ENCODE results near the gene MRPL43. TPM values are rescaled to one million over a fixed set of nuclear protein-coding genes. Genes with fewer than 3 reads are reported as not detected.
A peak's percentile ranks its signal among the peaks of the same experiment; 100 is the strongest.
"Not testable (repeated sequence)": the region's sequence is repeated elsewhere in the genome, so short reads cannot be mapped to it uniquely, and the experiment has no call there.

Gene MRPL43
- total RNA-seq, 1 experiment from 2014 or later: 136 TPM

- Histone ChIP-seq H3K27ac (ENCODE audit: low read depth, low read length) (no peak overlapping the region), H3K9me2 (ENCODE audit: insufficient read depth) (no peaks in the 10 kb centered on the region), H3K27me3 (ENCODE audit: insufficient read depth, low read length) (no peaks in the 10 kb centered on the region), H3K4me1 (ENCODE audit: control insufficient read depth in 1 of 2, insufficient read depth in 2 of 2, low read length in 2 of 2) (peaks cover 3 to 8% of the 10 kb centered on the region in 2 experiments; a peak in 3 of 4 replicates), H3K9me3 (ENCODE audit: control insufficient read depth in 1 of 2, insufficient read depth in 1 of 2, low read depth in 1 of 2, low read length in 2 of 2) (no peaks in the 10 kb centered on the region), H3K36me3 (ENCODE audit: control insufficient read depth in 1 of 2, insufficient read depth in 2 of 2, low read length in 2 of 2) (peaks cover 4 to 14% of the 10 kb centered on the region in 2 experiments; a peak in 3 of 4 replicates), H3K4me3 (replicated peaks in 1 of 2; ENCODE audit: low read depth in 1 of 2, low read length in 2 of 2) (no peak overlapping the region), H3K9ac (ENCODE audit: low read length) (no peak overlapping the region), H4K20me1 (ENCODE audit: insufficient read depth) (no peaks in the 10 kb centered on the region), H3K4me2 (ENCODE audit: low read length) (peak overlapping the region; percentile 19; the same call in 1 of the 2 replicates), H3K79me2 (ENCODE audit: insufficient read depth, low read length) (no peaks in the 10 kb centered on the region), H2AFZ (ENCODE audit: low read depth, low read length, poor library complexity, severe bottlenecking) (no peak overlapping the region)
- ChIA-PET CTCF (no interaction called here), RAD21 (ENCODE audit: low non-redundant PET in 1 of 2, low total read pairs in 2 of 2, uncharacterized antibody in 2 of 2, unreplicated experiment in 2 of 2) (no interaction called here), POLR2A (no interaction called here)
- ATAC-seq (no peak), DNase-seq (ENCODE audit: low read depth, low spot score) (no peak)
- BruUV-seq (replicated peaks): no TSS peak
- intact Hi-C loops (cut with micrococcal nuclease): no loop called here
- TF ChIP-seq CEBPB (IDR thresholded peaks at IDR 0.05; ENCODE audit: low read depth): no peak
Measured at GRCh38 chr10:100976906-100977305, 10.4 kb downstream of the MRPL43 start.

GRCh38 chr10:100975397-100975796 lies 11.9 kb downstream of the MRPL43 start:
- H3K9me2 ChIP-seq (ENCODE audit: insufficient read depth); H3K9ac ChIP-seq (ENCODE audit: low read length); H4K20me1 ChIP-seq (ENCODE audit: insufficient read depth); DNase-seq (ENCODE audit: low read depth, low spot score); POLR2A ChIA-PET; H3K79me2 ChIP-seq (ENCODE audit: insufficient read depth, low read length); RAD21 ChIA-PET (ENCODE audit: low non-redundant PET in 1 of 2, low total read pairs in 2 of 2, uncharacterized antibody in 2 of 2, unreplicated experiment in 2 of 2); H3K9me3 ChIP-seq (ENCODE audit: control insufficient read depth in 1 of 2, insufficient read depth in 1 of 2, low read depth in 1 of 2, low read length in 2 of 2); BruUV-seq (replicated peaks); ATAC-seq; H3K27me3 ChIP-seq (ENCODE audit: insufficient read depth, low read length); H3K4me2 ChIP-seq (ENCODE audit: low read length); H3K4me3 ChIP-seq (replicated peaks in 1 of 2; ENCODE audit: low read depth in 1 of 2, low read length in 2 of 2); intact Hi-C loops (cut with micrococcal nuclease); CTCF ChIA-PET; H3K27ac ChIP-seq (ENCODE audit: low read depth, low read length); H2AFZ ChIP-seq (ENCODE audit: low read depth, low read length, poor library complexity, severe bottlenecking): not testable (repeated sequence)
- peaks cover 0 to 13% of the 10 kb centered on the region in 2 experiments; a peak in 2 of 4 replicates for H3K36me3 ChIP-seq (ENCODE audit: control insufficient read depth in 1 of 2, insufficient read depth in 2 of 2, low read length in 2 of 2)
- H3K4me1 ChIP-seq (ENCODE audit: control insufficient read depth in 1 of 2, insufficient read depth in 2 of 2, low read length in 2 of 2): peaks cover 10 to 23% of the 10 kb centered on the region in 2 experiments; a peak in 3 of 4 replicates

GRCh38 chr10:100972904-100973535 lies 14.3 kb downstream of the MRPL43 start:
- Histone ChIP-seq H3K9ac (ENCODE audit: low read length) (no peak overlapping the region), H3K27me3 (ENCODE audit: insufficient read depth, low read length) (no peaks in the 10 kb centered on the region), H3K4me3 (replicated peaks in 1 of 2; ENCODE audit: low read depth in 1 of 2, low read length in 2 of 2) (no peak overlapping the region), H3K79me2 (ENCODE audit: insufficient read depth, low read length) (no peaks in the 10 kb centered on the region), H3K9me3 (ENCODE audit: control insufficient read depth in 1 of 2, insufficient read depth in 1 of 2, low read depth in 1 of 2, low read length in 2 of 2) (no peaks in the 10 kb centered on the region), H3K4me1 (ENCODE audit: control insufficient read depth in 1 of 2, insufficient read depth in 2 of 2, low read length in 2 of 2) (peaks cover 10 to 40% of the 10 kb centered on the region in 2 experiments; a peak in 3 of 4 replicates), H3K27ac (ENCODE audit: low read depth, low read length) (no peak overlapping the region), H2AFZ (ENCODE audit: low read depth, low read length, poor library complexity, severe bottlenecking) (no peak overlapping the region), H3K4me2 (ENCODE audit: low read length) (no peak overlapping the region), H3K9me2 (ENCODE audit: insufficient read depth) (no peaks in the 10 kb centered on the region), H3K36me3 (ENCODE audit: control insufficient read depth in 1 of 2, insufficient read depth in 2 of 2, low read length in 2 of 2) (0 out of 4 replicates have a peak, but pooled peaks cover 0 to under 1% of the 10 kb centered on the region in 2 experiments), H4K20me1 (ENCODE audit: insufficient read depth) (no peaks in the 10 kb centered on the region)
- ChIA-PET POLR2A (no interaction called here), RAD21 (ENCODE audit: low non-redundant PET in 1 of 2, low total read pairs in 2 of 2, uncharacterized antibody in 2 of 2, unreplicated experiment in 2 of 2) (no interaction called here), CTCF (interaction anchor here (0.6 kb wide), 1 partner anchor 187 kb away, joined by 3 read pairs; no protein-coding TSS in a partner anchor)
- intact Hi-C loops (cut with micrococcal nuclease): no loop called here
- no TSS peak for BruUV-seq (replicated peaks)
- no peak for DNase-seq (ENCODE audit: low read depth, low spot score)
- TF ChIP-seq, protein P1, sequence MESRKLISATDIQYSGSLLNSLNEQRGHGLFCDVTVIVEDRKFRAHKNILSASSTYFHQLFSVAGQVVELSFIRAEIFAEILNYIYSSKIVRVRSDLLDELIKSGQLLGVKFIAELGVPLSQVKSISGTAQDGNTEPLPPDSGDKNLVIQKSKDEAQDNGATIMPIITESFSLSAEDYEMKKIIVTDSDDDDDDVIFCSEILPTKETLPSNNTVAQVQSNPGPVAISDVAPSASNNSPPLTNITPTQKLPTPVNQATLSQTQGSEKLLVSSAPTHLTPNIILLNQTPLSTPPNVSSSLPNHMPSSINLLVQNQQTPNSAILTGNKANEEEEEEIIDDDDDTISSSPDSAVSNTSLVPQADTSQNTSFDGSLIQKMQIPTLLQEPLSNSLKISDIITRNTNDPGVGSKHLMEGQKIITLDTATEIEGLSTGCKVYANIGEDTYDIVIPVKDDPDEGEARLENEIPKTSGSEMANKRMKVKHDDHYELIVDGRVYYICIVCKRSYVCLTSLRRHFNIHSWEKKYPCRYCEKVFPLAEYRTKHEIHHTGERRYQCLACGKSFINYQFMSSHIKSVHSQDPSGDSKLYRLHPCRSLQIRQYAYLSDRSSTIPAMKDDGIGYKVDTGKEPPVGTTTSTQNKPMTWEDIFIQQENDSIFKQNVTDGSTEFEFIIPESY (IDR thresholded peaks at IDR 0.05; ENCODE audit: extremely low read depth, insufficient replicate concordance, low read length): no peak
- no peak for TF ChIP-seq CBX3 (IDR thresholded peaks at IDR 0.05; ENCODE audit: low read depth)
- TF ChIP-seq RAD21 (IDR thresholded peaks at IDR 0.05; ENCODE audit: low read depth): no peak
- TF ChIP-seq EGR1 (IDR thresholded peaks at IDR 0.05; ENCODE audit: low read depth): no peak
- no peak for TF ChIP-seq SRF (IDR thresholded peaks at IDR 0.05; ENCODE audit: low read depth)
- no peak for TF ChIP-seq POLR2A (IDR thresholded peaks at IDR 0.05; ENCODE audit: borderline replicate concordance, extremely low read depth, insufficient read depth, insufficient read length)
- no peak for ATAC-seq

Data from HCT116 (cell line).